ENCODE results near the gene FOXE1. TPM values are rescaled to one million over a fixed set of nuclear protein-coding genes. Genes with fewer than 3 reads are reported as not detected.

FOXE1 gene
- total and polyA plus RNA-seq, 12 donors: 0.78 TPM; not detected in 11

GRCh38 chr9:97845130-97845529 lies 7.9 kb upstream of the FOXE1 start:
- no peaks in the 10 kb centered on the region for H3K36me3 ChIP-seq (replicated peaks in 1 of 2)
- peaks cover 0 to 3% of the 10 kb centered on the region in 2 donors for H3K4me1 ChIP-seq (replicated peaks in 1 of 2)
- H3K27me3 ChIP-seq: peaks cover 50% of the 10 kb centered on the region
- no peak overlapping the region for H3K27ac ChIP-seq
- no peak for DNase-seq
- intact Hi-C loops (cut with DNase I): no loop called here
- TF ChIP-seq CTCF (IDR thresholded peaks at IDR 0.05) (no peak), POLR2A (IDR thresholded peaks at IDR 0.05) (no peak)
- no peak overlapping the region for H3K4me3 ChIP-seq
- 53 to 73% (median 66%) methylated on average over 2 of the region's 2 CpGs for WGBS, 4 donors
- no peaks in the 10 kb centered on the region for H3K9me3 ChIP-seq (replicated peaks in 1 of 3)

- H3K4me3 ChIP-seq: no peak overlapping the region
- intact Hi-C loops (cut with DNase I): no loop called here
- peaks cover 0 to 3% of the 10 kb centered on the region in 2 donors for H3K4me1 ChIP-seq (replicated peaks in 1 of 2)
- H3K27me3 ChIP-seq: peaks cover 55% of the 10 kb centered on the region
- no peak for TF ChIP-seq POLR2A (IDR thresholded peaks at IDR 0.05)
- TF ChIP-seq CTCF (IDR thresholded peaks at IDR 0.05): no peak
- H3K36me3 ChIP-seq (replicated peaks in 1 of 2): no peaks in the 10 kb centered on the region
- H3K9me3 ChIP-seq (replicated peaks in 1 of 3): no peaks in the 10 kb centered on the region
- 65 to 77% (median 67%) methylated on average over 2 of the region's 2 CpGs for WGBS, 4 donors
- H3K27ac ChIP-seq: no peak overlapping the region
- DNase-seq: no peak
Measured at GRCh38 chr9:97845763-97846162, 7.3 kb upstream of the FOXE1 start.

- no peaks in the 10 kb centered on the region for H3K9me3 ChIP-seq (replicated peaks in 1 of 3)
- peaks cover 0 to 3% of the 10 kb centered on the region in 2 donors for H3K4me1 ChIP-seq (replicated peaks in 1 of 2)
- peaks cover 60% of the 10 kb centered on the region for H3K27me3 ChIP-seq
- H3K36me3 ChIP-seq (replicated peaks in 1 of 2): no peaks in the 10 kb centered on the region
- 42 to 72% (median 61%) methylated on average over 4 of the region's 4 CpGs for WGBS, 4 donors
- H3K27ac ChIP-seq: no peak overlapping the region
- intact Hi-C loops (cut with DNase I): no loop called here
- no peak for DNase-seq
- H3K4me3 ChIP-seq: no peak overlapping the region
- TF ChIP-seq CTCF (IDR thresholded peaks at IDR 0.05): no peak
- no peak for TF ChIP-seq POLR2A (IDR thresholded peaks at IDR 0.05)
Measured at GRCh38 chr9:97846347-97846746, 6.7 kb upstream of the FOXE1 start.

GRCh38 chr9:97847474-97848214 lies 5.4 kb upstream of the FOXE1 start:
- DNase-seq: no peak
- TF ChIP-seq POLR2A (IDR thresholded peaks at IDR 0.05): no peak
- TF ChIP-seq CTCF (IDR thresholded peaks at IDR 0.05): no peak
- WGBS, 4 donors: 7 to 9% (median 8%) methylated on average over 16 to 31 of the region's 31 CpGs
- Histone ChIP-seq H3K9me3 (replicated peaks in 1 of 3) (no peaks in the 10 kb centered on the region), H3K4me1 (replicated peaks in 1 of 2) (peaks cover 0 to 3% of the 10 kb centered on the region in 2 donors), H3K36me3 (replicated peaks in 1 of 2) (no peaks in the 10 kb centered on the region), H3K4me3 (no peak overlapping the region), H3K27ac (no peak overlapping the region), H3K27me3 (peaks cover 73% of the 10 kb centered on the region)
- intact Hi-C loops (cut with DNase I): no loop called here
